NCI-H345 treated with DMSO at 0.1 percent for 48 hours (cell line): ENCODE results near the gene INSIG1.

Experiments used
- DNase-seq: peaks from one replicate; lab custom pipeline; 2025; ENCODE audit not compliant: unreplicated experiment; lab: John Stamatoyannopoulos, UW

INSIG1 gene

DNA sequence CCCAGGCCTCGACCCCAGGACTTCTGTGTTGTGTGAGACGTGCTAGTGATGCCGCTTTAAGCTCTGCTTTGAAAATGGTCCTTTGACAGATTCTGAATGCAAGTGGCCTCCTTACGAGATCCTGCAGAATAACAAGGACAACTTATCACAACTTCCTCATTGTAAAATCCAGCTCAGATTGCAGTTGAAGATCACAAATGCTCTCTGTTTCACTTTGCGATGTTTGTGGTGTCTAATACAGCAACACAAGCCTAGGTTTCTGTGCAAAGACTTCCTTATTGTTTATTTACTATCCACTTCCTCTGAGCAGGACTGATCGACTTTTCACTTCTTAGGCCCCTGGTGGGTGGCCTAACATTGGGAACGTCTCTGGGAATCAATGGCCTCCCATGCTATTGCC is 31.7 kb upstream of the INSIG1 start:
- DNase-seq = no peak

DNA sequence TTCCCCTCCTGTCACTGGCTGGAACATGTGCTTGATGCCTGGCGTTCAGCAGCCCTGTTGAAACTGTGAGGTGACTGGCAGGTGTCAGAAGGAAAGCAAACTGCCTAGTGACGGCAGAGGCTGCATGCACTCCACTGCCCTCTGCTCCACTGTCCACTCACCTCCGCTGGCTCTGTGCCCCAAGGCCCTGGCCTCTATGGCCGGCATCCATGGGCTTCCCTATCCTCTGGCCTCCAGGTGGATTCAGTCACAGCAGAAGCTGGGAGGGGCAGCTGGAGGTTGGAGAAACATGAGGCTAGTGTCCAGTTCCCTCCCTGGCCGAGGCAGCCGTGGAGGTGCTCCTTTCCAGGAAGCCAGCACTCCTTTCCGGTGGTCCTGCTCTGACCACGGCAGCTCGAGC is 31.2 kb upstream of the INSIG1 start:
- DNase-seq = no peak

DNA sequence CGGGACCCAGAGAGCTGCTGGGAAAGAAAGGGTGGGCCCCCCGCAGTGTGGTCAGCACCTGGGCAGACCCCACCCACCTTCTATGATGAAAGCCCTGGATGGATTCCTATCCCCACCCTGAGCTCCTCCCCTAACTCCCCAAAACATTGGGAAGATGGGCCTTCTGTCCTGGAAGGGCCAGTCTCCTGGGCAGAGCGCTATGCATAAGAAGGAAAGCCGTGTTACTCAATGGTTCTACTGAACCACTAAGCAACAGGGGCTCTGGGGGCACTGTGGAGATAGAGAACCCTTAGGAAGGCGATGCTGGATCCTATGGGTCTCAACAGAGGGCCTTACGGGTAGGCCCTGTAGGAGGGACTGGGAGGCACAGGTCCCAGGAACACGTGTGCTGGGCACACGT is 30.7 kb upstream of the INSIG1 start:
- no peak for DNase-seq

DNA sequence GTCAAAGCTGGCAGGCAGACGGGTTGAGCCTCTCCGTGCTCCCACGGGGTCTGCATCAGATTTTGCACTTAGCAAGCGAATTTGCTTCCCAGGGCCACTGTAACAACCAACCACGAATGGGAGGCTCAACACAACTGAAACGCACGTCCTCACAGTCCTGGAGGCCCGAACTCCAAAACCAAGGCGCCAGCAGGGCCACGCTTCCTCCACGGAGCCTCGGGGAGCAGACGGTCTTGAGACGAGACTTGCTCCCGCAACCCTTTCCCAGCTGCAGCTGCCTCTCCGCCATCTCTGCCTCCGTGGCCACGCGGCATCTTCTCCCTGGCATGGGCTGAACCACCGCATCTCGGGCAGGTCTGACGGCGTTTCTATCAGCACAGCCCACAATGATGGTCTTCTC is 30.2 kb upstream of the INSIG1 start:
- DNase-seq = no peak

DNA sequence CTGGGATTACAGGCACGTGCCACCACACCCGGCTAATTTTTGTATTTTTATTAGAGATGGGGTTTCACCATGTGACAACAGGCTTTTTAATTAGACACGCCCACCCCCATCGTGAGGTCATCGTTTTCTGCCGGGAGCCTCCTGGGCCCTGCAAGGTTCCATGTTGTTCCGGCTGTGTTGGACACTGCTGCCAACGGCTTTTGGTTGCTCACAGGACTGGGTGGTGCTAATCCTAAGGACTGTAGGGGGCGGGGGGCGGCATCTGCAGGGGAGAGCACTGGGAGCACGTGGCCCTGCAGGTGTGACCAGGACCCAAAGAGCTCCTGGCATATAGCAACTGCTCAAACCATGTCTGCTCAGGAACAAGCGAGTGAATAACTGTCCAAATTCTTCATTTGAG is 29.5 kb upstream of the INSIG1 start:
- DNase-seq = no peak

DNA sequence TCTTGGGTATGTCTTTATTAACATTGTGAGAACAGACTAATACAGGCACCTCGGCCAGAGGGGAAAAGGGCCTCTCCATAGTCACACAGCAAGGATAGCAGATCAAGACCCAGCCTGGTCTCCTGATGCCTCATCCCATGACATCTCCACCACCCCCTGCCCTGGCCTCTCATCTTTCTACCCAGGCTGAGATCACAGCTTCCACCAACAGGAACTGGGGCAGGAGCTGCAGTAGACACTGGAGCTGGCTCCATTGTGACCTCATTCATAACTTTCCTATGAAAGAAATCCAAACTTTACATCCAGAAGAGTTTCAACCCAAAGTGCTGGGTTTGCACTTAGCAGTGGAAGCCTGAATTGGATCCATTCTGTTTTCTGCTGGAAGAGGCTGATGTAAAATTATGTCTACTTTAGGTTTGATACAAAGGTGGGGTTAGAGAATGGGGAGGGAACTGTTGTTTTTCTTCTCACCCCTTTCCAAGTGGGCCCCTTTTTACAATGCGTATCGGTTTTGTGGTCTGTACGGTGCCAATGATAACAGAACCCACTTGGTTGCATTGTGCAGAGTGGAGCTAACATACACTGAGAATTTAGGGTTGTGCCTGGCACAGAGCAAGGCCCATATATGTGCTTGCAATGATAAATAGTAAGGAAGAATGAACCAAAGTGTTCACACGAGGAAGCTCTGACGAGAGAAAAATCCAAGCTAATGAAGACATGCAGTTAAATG is 28.6 kb upstream of the INSIG1 start:
- DNase-seq = no peak

DNA sequence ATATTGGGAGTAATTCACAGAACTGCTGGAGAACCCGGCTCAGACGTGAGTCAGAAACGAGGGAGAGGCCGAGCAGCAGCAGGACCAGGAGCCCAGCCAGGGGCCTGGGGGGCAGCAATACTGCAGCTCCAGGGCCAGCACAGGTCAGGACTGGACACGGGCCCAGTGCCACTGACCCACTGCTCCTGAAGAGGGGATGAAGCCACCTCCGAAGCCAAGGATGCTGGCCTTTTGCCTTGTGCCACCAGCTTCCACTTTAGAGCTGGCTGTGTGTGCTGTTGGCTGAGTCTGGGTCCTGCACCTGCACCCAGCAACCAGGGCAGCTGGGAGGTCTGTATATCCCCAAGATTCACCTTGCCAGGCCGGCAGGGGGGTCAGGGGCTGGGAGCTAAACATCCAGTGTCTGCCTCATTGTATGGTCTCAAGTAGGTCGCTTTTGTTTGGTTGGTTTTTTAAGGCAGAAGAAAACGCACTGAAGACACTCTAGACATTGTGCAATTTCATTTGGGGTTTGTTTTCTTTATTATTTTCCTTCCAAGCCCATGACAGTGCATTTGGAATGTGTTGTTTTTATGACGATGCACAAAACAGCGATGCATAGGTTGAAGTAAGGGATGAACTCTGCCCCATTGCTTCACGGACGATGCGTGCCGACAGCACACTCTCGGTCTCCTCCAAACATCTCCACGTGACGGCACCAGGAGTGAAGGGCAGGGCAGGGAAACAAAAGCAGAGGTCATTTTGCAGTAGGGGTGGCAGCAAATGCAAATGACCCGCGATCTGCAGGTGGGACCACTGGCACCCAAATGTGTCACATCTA is 27.7 kb upstream of the INSIG1 start:
- DNase-seq = no peak

DNA sequence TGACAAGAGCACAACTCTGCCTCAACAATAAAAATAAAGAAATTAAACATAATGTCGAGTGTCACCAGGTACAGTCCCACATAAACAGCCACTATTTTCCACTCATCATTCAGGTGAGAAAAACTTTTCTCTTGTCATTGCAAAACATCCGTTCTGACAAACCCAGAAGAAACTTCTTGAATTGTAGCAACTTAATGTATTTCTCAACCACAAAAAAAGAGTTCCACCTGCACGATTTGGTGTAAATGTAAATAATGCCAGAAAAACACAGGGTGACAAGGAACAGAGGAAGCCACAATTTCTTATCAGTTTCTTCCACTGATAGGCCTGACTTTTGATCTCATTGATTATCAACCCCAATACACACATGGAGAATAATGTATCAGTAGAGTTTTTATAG is 26.8 kb upstream of the INSIG1 start:
- DNase-seq = no peak

DNA sequence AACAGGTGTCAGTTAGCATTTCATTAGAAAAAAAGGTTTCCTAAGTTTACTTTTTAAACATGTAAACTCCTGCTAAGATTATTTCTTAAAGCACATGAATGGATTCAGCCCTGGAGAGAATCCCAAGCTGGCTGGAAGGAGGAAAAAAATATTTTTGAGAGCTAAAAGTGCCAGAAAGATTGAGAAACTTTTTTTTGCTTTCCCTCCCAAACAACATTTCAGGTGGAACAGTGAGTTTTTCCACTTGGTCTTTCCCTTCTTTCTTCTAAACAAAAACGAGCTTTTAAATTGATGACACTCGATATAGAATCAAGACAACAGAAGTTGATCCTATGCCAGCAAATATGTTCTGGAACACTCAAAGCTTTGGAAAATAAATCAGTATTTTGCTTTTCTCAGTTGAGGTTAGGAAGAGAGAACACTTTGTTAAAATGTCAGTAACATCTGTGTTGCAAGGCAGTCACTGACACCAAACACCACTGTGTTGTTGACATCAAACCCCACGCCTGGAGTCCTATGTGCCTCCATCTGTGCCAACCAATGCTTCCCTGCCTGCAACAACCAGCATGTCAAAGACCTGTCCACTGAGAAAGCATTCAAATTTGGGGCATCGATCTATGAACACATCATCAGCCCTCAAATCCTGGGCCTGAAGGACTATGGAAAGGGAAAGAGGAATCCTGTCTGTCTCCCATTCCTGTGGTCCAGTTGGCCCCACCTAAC is 22.9 kb upstream of the INSIG1 start:
- no peak for DNase-seq

DNA sequence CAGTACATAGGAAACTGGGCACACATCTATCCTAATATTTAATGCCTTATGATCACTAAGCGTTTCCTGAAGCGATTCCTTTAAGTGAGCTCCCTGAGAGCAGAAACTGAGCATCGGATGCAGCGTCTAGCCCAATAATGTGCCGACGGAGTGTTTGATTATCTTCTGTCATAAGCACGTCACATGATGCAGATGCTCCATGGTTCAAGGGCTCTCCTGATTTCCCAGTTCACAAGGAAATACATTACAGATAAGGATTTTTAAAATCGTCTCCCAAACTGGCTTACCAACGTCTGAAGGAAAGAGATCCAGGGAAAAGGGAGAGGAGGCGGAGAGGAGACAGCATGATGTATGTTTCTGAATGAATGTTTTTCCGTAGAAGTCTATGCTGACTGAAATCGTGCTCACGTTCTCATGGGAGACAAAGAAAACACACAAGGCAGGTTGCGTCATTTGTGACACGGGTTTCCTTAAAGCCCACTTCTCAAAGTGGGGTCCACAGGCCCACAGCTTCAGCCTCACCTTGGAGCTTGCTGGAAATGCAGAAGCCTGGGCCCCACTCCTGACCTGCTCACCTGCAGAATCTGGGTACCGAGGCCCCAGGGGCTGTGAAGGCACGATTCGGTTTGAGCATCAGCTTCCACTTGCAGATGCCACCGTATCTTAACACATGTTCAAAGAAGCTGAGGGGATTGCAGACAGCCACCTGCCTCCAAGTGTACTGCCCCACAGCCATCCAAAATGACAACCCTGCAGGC is 21.5 kb upstream of the INSIG1 start:
- no peak for DNase-seq

DNA sequence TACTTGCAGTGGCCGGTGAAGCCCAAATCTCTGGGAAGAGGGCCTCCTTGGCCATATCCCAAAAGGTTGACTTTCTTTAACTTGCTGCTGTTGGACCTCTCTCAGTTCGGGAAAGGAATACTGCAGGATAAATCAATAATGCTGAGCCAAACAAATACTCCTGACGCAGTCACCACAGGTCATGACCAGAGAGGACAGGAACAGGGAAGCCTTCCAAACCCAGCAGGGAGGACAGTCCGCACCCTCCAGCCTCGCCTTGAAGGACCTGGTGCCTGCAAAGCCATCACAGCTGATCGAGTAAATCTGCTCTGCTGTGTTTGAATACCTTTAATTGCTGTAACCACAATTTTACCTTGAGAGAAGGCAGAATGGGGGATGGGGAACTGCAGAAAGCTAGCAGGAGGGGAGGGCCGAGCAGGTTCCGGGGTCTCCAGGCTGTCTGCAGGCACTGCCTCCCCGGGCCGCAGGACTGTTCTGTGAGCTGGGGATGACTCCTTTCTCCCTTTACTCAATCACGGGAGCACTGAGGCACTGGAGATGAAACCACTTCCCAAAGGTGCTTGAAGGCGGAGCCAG is 20.8 kb upstream of the INSIG1 start:
- DNase-seq = no peak

DNA sequence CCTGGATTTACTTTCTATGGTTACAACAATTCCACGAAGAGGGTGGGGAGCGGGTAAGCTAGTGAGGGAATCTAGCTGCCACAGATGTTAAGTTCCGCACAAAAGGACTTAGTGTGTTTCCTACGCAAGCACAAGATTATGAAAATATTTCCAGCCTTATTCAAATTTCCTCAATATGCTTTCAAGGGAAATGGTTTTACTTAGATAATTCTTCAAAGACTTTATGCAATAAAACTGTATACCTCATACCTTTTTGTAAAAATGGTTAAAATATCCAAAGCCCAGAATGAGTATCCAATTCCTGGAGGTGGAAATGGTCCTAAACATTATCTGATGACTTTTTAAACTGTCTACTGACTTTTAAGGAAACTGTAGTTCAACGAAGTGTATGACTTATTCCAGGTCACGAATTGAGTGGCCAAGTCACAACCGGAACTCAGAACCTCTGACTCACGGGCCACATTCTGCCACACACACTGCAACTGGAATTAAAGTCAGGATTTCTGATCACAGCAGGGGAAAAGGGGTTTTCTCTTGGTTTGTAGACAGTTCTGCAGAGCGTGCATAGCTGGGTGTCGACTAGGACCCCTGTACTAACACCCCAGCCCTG is 20.2 kb upstream of the INSIG1 start:
- no peak for DNase-seq

DNA sequence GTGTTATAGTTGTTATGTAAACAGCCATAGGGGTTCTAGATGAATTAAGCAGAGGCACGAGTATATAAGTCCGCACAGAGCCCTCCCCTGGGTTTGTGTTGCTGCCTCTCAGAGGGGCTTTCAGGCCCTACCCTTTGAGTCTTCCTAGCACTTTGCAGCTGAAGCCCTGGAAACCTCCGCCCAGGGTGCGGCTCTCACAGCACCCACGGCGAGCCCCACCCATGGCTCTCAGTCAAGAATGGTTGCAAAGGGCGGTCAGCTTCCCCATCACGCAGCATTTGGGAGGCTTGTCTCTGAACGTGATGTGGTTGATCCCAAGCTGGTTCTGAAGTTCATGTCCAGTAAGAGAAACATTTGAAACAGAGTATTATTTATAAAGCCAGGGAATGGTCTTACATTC is 18.8 kb upstream of the INSIG1 start:
- DNase-seq = no peak

DNA sequence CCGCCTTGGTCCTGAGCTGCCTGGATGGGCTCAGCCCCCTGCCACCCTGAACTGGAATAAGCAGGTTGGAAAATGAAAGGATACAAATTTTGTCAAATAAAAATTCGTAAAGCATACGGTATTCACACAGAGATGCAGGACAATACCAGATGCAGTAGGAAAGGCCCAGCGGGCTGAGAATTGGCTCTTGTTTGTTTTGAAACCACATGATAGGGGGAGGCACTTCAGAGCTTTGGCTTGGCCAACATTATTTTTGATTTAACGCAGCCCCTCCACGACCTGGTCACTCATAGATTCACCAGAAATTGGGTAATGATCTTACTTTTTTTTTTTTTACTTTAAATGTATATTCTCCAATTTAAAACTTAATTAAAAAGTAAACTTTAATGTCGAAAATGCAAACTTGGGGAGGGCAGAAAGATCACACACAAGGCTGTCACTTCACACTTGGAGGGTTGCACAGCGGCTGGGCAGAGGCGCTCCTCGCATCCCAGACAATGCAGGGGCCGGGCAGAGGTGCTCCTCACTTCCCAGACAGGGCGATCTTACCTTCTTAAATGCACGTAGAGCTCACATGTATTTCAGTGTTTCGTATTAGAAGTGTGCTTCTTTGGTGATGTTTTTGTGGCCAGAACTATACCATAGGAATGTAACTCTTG is 17.8 kb upstream of the INSIG1 start:
- DNase-seq = no peak

DNA sequence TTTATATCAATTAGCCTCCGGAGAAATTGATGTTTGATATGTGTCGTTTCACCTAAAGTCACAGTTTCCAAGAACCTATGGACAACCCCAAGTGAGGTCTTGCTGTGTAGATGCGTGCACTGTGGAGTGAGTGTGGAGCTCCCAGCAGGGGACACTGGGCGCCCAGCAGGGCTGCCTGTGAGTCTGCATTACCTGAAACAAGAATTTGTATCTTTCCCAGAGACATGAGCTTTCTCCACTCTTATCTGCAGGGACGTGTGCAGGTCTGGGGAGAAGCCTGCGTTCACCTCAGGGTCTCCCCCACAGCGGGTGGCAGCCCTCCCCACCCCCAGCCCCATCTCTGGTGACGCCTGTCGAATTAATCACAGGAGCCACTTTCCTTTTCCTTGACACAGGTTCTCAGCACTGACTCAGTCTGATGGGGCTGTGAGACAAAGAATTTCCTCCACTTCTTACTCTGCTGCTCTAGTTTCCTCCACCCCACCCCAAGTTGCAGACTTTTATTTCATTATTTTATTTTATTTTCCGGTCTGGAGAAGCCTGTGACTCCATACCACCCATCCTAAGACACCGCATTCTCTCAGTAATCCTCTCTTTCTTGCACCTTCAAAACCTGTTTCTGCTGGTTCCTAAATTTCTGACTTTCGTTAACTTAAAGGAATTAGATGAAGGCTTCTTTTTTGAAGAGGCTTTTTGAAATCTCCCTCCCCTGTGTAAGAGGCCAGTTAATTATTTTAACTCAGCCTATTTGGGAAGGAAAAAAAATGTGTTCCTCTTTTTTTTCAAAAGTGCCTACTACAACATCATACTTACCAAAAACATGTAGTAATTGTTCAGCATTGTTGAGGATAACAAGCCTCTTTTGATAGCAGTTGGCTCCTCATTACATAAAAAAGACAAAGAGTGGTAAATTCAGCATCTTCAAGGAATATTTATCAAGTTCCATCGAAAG is 17.0 kb upstream of the INSIG1 start:
- no peak for DNase-seq

DNA sequence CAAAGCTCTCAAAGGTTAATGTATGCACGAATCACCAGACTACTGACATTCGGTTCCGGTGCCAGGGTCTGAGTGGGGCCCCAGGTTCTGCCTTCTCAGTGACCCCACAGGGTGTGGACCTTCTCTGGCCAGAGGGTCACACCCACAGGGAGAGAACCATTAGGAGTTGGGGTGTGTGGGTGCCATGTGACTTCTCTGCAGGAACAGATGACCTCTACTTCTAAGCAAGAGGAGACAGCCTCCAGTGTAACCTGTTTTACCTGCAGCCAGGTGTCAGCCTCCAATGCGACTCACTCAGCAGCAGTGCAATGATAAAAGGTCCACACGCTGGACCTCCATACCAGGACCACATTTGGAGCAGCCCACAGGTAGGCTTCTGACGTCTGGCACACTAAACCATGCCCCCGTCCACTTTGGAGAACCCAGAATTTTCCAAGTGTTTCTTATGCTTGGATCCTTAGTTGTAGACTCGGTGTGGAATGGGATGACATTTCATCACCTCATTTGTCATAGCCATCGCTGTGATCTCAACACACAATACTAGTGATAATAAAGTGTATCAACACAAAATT is 16.2 kb upstream of the INSIG1 start:
- no peak for DNase-seq

DNA sequence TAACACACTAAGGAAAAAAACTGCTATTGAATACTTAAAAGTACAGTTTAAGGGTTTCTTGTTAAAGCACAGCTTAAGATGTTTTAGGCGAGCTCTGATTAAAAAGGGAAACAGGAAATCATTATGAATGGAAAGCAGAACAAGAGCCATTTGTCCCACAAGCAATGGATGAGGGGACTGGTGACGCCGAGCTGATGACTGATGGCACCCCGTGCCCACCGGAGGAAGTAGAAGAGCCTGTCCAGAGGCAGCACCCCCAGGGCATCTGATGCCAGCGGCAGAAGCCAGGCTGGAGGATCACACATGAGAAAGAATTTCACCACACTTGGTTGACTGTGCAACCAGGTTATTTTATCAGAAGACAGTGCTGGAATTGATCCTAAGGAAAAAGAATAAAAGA is 15.0 kb upstream of the INSIG1 start:
- no peak for DNase-seq

DNA sequence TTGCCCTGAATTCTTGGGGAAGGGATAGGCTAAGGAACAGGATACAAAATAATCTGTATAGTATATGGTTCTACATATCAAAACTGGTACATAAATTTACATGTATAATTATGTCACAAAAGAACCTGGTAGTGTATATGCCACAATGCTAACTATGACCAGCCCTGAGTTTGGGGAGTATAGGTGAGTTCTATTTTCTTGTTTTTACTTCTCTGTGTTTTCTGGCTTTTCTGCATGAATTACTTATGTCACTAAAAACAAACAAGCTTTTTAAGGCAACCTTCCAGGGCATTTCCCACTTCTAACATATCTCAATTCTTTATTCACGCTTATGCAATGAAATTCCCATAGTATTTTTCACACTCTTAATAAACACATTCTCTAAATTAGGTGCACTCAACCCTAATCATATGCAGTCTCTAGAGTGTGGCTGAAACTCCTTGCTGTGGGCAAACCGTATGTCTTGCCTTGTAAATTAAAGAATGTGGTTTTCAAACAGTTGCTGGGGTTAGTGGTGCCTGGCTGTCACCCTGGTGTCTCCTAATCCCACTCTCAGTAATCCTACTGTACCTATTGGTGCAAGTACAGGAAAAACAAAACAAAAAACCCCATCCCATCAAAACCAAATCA is 14.0 kb upstream of the INSIG1 start:
- DNase-seq = no peak
